Epidermal melanocyte (primary cell): Measurements from ENCODE around the gene USP2.

Experiments
- DNase-seq: peaks from one replicate; pipeline ENCODE4 v3.0.0; 2011; ENCODE audit warnings: low spot score; ENCODE audit not compliant: insufficient read length

The USP2 gene

DNA sequence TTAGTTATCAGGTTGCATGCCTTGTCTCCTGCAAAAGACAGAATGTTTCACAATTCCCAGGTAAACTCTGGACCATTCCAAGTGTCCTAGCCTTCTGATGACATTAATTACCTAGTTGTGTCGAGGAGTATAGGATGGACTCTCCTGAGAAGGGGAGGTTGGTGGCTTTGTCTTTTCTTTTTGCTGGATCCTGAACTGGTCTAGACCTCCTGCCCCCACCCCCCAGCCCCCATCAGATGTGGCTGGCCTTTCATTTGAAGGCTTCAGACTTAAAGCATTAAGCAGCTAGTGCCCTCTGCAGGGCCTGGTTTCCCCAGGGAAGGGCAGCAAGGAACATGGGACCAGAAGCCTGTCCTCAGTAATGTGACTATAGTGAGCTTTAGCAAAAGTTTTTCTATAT, 74.3 kb downstream of the USP2 start:
- DNase-seq: no peak

DNA sequence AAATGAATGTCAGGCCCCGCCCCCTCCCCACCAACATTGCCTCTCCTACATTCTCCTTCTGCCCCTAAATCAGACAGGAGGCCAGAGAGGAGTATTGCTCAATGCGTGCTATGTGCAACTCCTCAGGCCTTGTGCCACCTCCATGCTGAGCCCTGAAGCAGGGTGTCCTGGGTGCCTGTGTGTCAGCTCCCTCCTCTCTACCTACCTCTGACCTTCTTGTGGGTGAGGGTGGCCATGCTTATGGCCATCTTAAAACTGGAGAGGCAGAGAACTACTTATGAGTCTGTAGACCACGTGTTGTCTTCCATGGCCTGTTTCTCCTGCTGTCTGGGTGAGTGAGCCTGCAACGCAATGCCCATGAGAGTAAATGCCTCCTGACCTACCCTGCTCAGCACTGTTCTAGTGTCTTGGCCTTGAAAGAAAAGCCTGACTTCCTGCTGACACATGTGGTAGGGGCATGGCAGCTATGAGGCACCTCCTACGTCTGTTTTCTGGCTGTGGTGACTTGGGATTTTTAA, 75.1 kb downstream of the USP2 start:
- DNase-seq: no peak

DNA sequence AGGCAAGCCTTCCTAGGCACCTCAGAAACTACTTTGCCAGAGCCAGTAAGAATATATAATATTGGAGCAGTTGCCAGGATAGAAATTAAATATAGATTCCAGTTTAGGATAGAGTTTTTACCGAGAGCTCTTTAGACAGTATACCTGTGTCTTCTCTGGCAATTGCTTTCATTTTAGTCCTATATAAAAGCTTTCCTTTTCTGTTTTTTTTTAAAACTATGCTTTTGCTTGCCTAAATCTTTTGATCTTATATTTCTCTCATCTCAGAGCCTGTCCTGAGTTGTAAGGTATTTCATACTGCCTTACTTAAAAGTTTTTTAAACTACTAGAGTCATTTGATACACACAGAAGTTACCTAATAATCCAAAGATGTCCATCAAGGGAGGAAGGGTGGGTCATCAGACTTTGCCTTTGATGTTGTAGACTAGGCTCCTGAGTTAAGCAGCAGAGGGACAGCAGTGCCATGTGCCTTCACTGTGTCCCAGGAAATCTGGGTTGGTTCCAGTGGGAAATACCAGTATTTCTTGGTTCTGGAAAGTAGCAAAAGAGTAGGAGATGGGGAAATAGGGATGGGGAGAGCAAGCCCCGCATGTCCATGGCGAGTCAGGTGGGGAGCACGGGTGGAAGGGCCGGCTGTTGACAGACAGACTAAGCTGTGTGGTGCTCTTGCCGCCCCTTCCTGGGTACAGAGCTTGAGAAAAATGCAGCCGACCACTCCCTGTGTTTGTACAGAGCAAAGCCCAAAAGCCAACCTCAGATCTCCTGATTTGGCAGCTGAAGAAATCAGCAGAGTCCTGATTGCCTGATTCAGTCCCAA, 75.7 kb downstream of the USP2 start:
- no peak for DNase-seq
